H9 (cell line): ENCODE measurements around the gene GABRG2. TPM values are rescaled to one million over a fixed set of nuclear protein-coding genes. Genes with fewer than 3 reads are reported as not detected.

ENCODE experiments used
- DNase-seq: peaks from one replicate; pipeline ENCODE4 v3.0.0-alpha.2; 2017
- H2AFZ ChIP-seq: one replicate; pipeline ENCODE4 v1.6.1; 2013; ENCODE audit warnings: mild to moderate bottlenecking, low read length, control low read depth, moderate library complexity
- H2AK5ac ChIP-seq: 2 replicates; pipeline ENCODE4 v1.6.1; 2013; ENCODE audit warnings: low read length, control low read depth, mixed read lengths; ENCODE audit not compliant: insufficient read length
- H2BK120ac ChIP-seq: one replicate; pipeline ENCODE4 v1.6.1; 2013; ENCODE audit warnings: low read depth, mild to moderate bottlenecking, low read length, control low read depth, inconsistent platforms; ENCODE audit not compliant: poor library complexity, severe bottlenecking
- H2BK12ac ChIP-seq: 2 replicates; pipeline ENCODE4 v1.6.1; 2013; ENCODE audit warnings: low read length, control low read depth, mixed read lengths, low read depth; ENCODE audit not compliant: insufficient read length
- H2BK15ac ChIP-seq: 2 replicates; pipeline ENCODE4 v1.6.1; 2013; ENCODE audit warnings: low read depth, low read length, control low read depth
- H2BK20ac ChIP-seq: one replicate; pipeline ENCODE4 v1.6.1; 2013; ENCODE audit warnings: low read depth, mild to moderate bottlenecking, low read length, control low read depth, inconsistent platforms; ENCODE audit not compliant: poor library complexity, severe bottlenecking
- H2BK5ac ChIP-seq: 2 replicates; pipeline ENCODE4 v1.6.1; 2013; ENCODE audit warnings: low read length, control low read depth, mixed read lengths; ENCODE audit not compliant: insufficient read length
- H3K14ac ChIP-seq: 2 replicates; pipeline ENCODE4 v1.6.1; 2013; ENCODE audit warnings: low read length, control low read depth; ENCODE audit not compliant: insufficient read depth
- H3K18ac ChIP-seq: 2 replicates; pipeline ENCODE4 v1.6.1; 2013; ENCODE audit warnings: low read depth, mild to moderate bottlenecking, mixed read lengths, low read length, control low read depth; ENCODE audit not compliant: insufficient read length
- H3K23ac ChIP-seq: 2 replicates; pipeline ENCODE4 v1.6.1; 2013; ENCODE audit warnings: low read length, control low read depth, mixed read lengths, low read depth; ENCODE audit not compliant: insufficient read length
- H3K23me2 ChIP-seq: 2 replicates; pipeline ENCODE4 v1.6.1; 2013; ENCODE audit warnings: low read depth, mild to moderate bottlenecking, mixed read lengths, low read length, control low read depth; ENCODE audit not compliant: insufficient read length, poor library complexity, severe bottlenecking
- H3K27ac ChIP-seq: 2 replicates; pipeline ENCODE4 v1.5.1; 2013; ENCODE audit warnings: low read length, control low read depth, mixed read lengths, low read depth; ENCODE audit not compliant: insufficient read length
- H3K27me3 ChIP-seq: 2 replicates; pipeline ENCODE4 v1.6.1; 2013; ENCODE audit warnings: low read length, control low read depth, inconsistent platforms; ENCODE audit not compliant: insufficient read depth
- H3K4ac ChIP-seq: 2 replicates; pipeline ENCODE4 v1.6.1; 2013; ENCODE audit warnings: low read depth, mild to moderate bottlenecking, control low read depth, inconsistent platforms, low read length, moderate library complexity
- H3K4me1 ChIP-seq: 2 replicates; pipeline ENCODE4 v1.6.1; 2013; ENCODE audit warnings: low read length, control low read depth, inconsistent platforms; ENCODE audit not compliant: insufficient read depth
- H3K4me2 ChIP-seq: 2 replicates; pipeline ENCODE4 v1.6.1; 2013; ENCODE audit warnings: low read length, control low read depth, mixed read lengths; ENCODE audit not compliant: insufficient read length, insufficient read depth
- H3K56ac ChIP-seq: 2 replicates; pipeline ENCODE4 v1.6.1; 2013; ENCODE audit warnings: low read depth, mild to moderate bottlenecking, mixed read lengths, low read length, control low read depth; ENCODE audit not compliant: insufficient read length
- H3K79me1 ChIP-seq: 2 replicates; pipeline ENCODE4 v1.6.1; 2013; ENCODE audit warnings: low read depth, mild to moderate bottlenecking, moderate library complexity, low read length, control low read depth, inconsistent platforms; ENCODE audit not compliant: insufficient read depth, poor library complexity, severe bottlenecking
- H3K79me2 ChIP-seq: 2 replicates; pipeline ENCODE4 v1.6.1; 2013; ENCODE audit warnings: low read length, control low read depth, inconsistent platforms; ENCODE audit not compliant: insufficient read depth
- H3K9ac ChIP-seq: 2 replicates; pipeline ENCODE4 v1.6.1; 2013; ENCODE audit warnings: low read length, control low read depth, mixed read lengths; ENCODE audit not compliant: insufficient read length; ENCODE audit errors: extremely low read depth
- H3K9me3 ChIP-seq: one replicate; pipeline ENCODE4 v1.6.1; 2013; ENCODE audit warnings: low read depth, low read length, inconsistent platforms; ENCODE audit not compliant: control insufficient read depth
- H3T11ph ChIP-seq: one replicate; pipeline ENCODE4 v1.6.1; 2013; ENCODE audit warnings: mild to moderate bottlenecking, low read length, control low read depth, inconsistent platforms
- H4K20me1 ChIP-seq: one replicate; pipeline ENCODE4 v1.6.1; 2013; ENCODE audit not compliant: control insufficient read depth, insufficient read length, insufficient read depth
- H4K5ac ChIP-seq: 2 replicates; pipeline ENCODE4 v1.6.1; 2013; ENCODE audit warnings: low read depth, mild to moderate bottlenecking, mixed read lengths, low read length, control low read depth; ENCODE audit not compliant: insufficient read length
- H4K8ac ChIP-seq: replicated peaks from 2 replicates; pipeline ENCODE4 v1.6.1; 2013; ENCODE audit warnings: low read length, control low read depth, mixed read lengths, low read depth; ENCODE audit not compliant: insufficient read length
- H4K91ac ChIP-seq: 2 replicates; pipeline ENCODE4 v1.6.1; 2013; ENCODE audit warnings: low read depth, mild to moderate bottlenecking, moderate library complexity, mixed read lengths, low read length, control low read depth; ENCODE audit not compliant: insufficient read length
- H3K27ac Mint-ChIP-seq, 3 experiments: 2 replicates in 2 of 3; 3 replicates in 1 of 3; pipeline ENCODE4 v1.8.0; 2020 to 2021; ENCODE audit warnings: mixed read lengths in 3 of 3, mild to moderate bottlenecking in 1 of 3, moderate library complexity in 1 of 3
- H3K27me3 Mint-ChIP-seq: 2 replicates; pipeline ENCODE4 v1.8.0; 2021; ENCODE audit warnings: low read depth, mild to moderate bottlenecking, moderate library complexity, mixed read lengths
- H3K36me3 Mint-ChIP-seq, 3 experiments: 2 replicates in 2 of 3; 3 replicates in 1 of 3; pipeline ENCODE4 v1.8.0; 2020 to 2021; ENCODE audit warnings: low read depth in 3 of 3, mixed read lengths in 3 of 3; ENCODE audit not compliant: insufficient read depth in 1 of 3
- H3K4me1 Mint-ChIP-seq, 2 experiments: 2 replicates each; pipeline ENCODE4 v1.8.0; 2020; ENCODE audit warnings: mixed read lengths in 2 of 2
- H3K4me3 Mint-ChIP-seq, 2 experiments: 2 replicates in 1 of 2; 3 replicates in 1 of 2; pipeline ENCODE4 v1.8.0; 2020 to 2021; ENCODE audit warnings: mild to moderate bottlenecking in 2 of 2, mixed read lengths in 2 of 2, moderate library complexity in 1 of 2
- H3K9me3 Mint-ChIP-seq, 2 experiments: 2 replicates in 1 of 2; 3 replicates in 1 of 2; pipeline ENCODE4 v1.8.0; 2020; ENCODE audit warnings: mild to moderate bottlenecking in 2 of 2, mixed read lengths in 2 of 2, moderate library complexity in 1 of 2
- WGBS: extraction: QIAGEN DNeasy Blood & Tissue Kit; methylation state at CpG from one replicate; pipeline ENCODE4 v1.1.7; 2013; ENCODE audit warnings: missing lambda C conversion rate, low lambda C conversion rate, mixed read lengths; ENCODE audit not compliant: insufficient read length; ENCODE audit errors: extremely low coverage; 5-methylcytosine and 5-hydroxymethylcytosine counted together
- total RNA-seq: library from RNA; stranded (reverse); gene quantifications from 2 replicates; pipeline ENCODE4 v1.2.1, GENCODE V29; 2021
- TF ChIP-seq, protein P1 (sequence below): fragments of 200-600 bp; sonication (generic); conservative IDR thresholded peaks from 3 replicates; pipeline ENCODE4 v1.8.0; 2021; ENCODE audit warnings: antibody characterized with exemption, mild to moderate bottlenecking

GABRG2 gene
- total RNA-seq, 1 experiment from 2014 or later, result 0.98 TPM

GRCh38 chr5:162025312-162025711, 42.3 kb upstream of the GABRG2 start:
- H3K36me3 Mint-ChIP-seq, result no peaks in the 10 kb centered on the region; a peak in 1 of 7 replicates
- no peak overlapping the region for H3K27ac Mint-ChIP-seq
- H2BK15ac ChIP-seq, result no peak overlapping the region
- no peaks in the 10 kb centered on the region for H3K9me3 ChIP-seq
- no peak overlapping the region for H3K56ac ChIP-seq
- H3K9me3 Mint-ChIP-seq, result no peaks in the 10 kb centered on the region; a peak in 1 of 5 replicates
- H4K91ac ChIP-seq, result no peak overlapping the region
- H3K14ac ChIP-seq, result no peak overlapping the region
- no peak overlapping the region for H2BK120ac ChIP-seq
- no peak overlapping the region for H3K4ac ChIP-seq
- H3K79me1 ChIP-seq, result no peaks in the 10 kb centered on the region
- no peak overlapping the region for H2BK5ac ChIP-seq
- no peak overlapping the region for H3T11ph ChIP-seq
- WGBS, result no CpG with 5 or more reads among the region's 2 CpGs
- no peaks in the 10 kb centered on the region for H3K27me3 Mint-ChIP-seq
- H3K23me2 ChIP-seq, result no peaks in the 10 kb centered on the region
- DNase-seq, result no peak
- H3K18ac ChIP-seq, result no peak overlapping the region
- no peak overlapping the region for H4K8ac ChIP-seq
- no peak overlapping the region for H3K23ac ChIP-seq
- no peak overlapping the region for H2BK20ac ChIP-seq
- TF ChIP-seq, protein P1, sequence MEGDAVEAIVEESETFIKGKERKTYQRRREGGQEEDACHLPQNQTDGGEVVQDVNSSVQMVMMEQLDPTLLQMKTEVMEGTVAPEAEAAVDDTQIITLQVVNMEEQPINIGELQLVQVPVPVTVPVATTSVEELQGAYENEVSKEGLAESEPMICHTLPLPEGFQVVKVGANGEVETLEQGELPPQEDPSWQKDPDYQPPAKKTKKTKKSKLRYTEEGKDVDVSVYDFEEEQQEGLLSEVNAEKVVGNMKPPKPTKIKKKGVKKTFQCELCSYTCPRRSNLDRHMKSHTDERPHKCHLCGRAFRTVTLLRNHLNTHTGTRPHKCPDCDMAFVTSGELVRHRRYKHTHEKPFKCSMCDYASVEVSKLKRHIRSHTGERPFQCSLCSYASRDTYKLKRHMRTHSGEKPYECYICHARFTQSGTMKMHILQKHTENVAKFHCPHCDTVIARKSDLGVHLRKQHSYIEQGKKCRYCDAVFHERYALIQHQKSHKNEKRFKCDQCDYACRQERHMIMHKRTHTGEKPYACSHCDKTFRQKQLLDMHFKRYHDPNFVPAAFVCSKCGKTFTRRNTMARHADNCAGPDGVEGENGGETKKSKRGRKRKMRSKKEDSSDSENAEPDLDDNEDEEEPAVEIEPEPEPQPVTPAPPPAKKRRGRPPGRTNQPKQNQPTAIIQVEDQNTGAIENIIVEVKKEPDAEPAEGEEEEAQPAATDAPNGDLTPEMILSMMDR, result no peak
- no peaks in the 10 kb centered on the region for H3K27me3 ChIP-seq
- no peaks in the 10 kb centered on the region for H4K20me1 ChIP-seq
- H2AK5ac ChIP-seq, result no peak overlapping the region
- no peak overlapping the region for H2AFZ ChIP-seq
- no peak overlapping the region for H2BK12ac ChIP-seq
- peaks cover 12 to 16% of the 10 kb centered on the region in 2 experiments for H3K4me1 Mint-ChIP-seq
- H4K5ac ChIP-seq, result no peak overlapping the region
- no peak overlapping the region for H3K4me2 ChIP-seq
- no peak overlapping the region for H3K9ac ChIP-seq
- H3K4me1 ChIP-seq, result no peaks in the 10 kb centered on the region
- no peak overlapping the region for H3K4me3 Mint-ChIP-seq
- no peaks in the 10 kb centered on the region for H3K79me2 ChIP-seq
- H3K27ac ChIP-seq, result no peak overlapping the region
